NCI-H2227 treated with DMSO at 0.1 percent for 48 hours (cell line): Measurements from ENCODE around the gene HNRNPL.

ENCODE experiments used
- DNase-seq: peaks from one replicate; lab custom pipeline; 2025; lab: John Stamatoyannopoulos, UW

Gene HNRNPL

DNA sequence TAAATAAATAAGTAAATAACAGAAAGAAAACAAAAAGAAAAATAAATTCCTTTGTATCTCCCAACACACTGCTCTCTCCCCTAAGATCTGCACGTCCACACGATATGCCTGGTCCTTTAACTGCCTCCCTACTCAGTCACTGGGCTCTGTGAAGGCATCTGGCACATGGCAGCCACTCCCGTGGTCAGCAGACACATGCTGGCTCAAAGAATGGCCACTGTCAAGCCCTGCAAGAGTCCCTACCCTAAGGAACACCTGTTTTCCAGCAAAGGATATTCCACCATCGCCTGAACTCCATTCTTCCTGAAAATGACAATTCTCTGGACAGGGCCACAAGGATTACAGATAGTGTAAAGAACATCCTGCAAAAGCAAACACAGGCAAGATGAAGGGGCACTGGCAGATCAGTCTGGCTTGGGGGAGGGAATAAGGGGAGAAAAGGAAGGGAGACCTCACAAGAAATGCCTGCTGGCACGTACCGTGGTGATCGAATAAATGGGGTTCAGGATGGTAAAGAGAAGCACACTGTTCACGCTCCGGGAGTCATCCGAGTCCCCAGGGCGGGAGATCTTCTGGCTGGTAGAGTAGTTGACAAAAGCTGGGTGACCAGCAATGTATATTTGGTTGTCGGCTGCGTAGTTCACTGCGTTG is 4.3 kb downstream of the HNRNPL start:
- no peak for DNase-seq

DNA sequence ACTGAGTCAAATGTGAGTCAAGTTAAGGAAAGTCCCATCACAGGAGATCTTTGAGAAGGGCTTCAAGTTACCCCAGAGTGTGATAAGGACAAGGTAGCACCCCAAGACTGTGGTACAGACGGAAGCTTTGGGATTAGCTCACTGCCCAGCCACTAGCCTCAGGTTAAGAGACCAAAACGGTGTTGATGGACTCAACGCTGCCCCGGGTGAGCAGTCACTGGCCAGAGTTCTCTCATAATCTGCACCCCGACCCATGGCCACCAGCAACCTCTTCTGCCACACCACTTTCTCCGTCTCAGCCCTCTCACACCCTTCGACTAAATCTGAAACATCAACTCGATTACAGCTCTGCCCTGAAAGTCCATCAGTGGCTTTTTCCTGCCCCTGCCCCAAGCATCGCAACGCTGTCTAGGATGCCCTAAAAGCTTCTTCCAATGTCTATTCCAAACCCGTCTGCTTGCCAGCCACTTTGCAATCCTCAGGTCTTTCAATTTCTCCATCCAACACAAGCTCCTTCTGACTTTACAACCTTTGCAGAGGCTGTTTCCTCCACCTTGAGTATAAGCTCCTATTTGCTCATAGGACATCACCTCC is 5.6 kb downstream of the HNRNPL start:
- DNase-seq = no peak

- DNase-seq = no peak
These were observed 6.5 kb downstream of the HNRNPL start for GRCh38 chr19:38843175-38843758.

DNA sequence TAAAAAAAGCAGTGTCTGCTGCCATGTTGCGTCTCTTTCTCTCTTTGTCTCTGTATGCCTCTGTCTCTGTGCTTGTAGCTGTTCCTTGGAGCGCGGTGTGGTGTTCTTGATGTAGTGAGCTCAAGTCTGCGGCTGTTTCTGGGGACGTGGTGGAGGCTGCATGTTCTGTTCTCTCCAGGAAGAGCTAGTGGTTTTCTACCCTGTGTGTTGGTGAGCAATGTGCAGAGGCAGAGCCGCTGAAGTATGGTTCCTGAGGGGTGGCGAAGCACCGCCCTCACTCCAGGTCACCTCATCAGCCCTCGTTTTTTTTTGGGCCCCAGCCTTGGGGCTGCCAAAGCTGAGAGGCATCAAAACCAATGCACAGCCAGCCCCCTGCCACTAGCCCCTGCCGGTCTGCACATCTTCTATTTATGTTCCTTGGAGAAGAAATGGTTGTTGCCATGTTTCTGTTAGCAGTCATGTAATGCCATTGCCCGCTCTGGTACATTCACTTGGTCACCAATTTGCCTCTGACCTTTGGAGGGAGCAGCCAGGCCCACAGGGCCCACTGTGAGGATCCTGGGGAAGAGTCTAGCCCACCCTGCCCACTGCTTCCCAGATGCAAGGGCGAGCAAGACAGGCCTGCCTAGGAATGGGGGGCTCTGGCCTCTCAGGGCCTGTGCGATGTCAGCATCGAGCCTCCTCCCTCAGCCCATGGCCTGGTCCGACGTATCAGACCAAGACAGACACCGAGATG is 7.2 kb downstream of the HNRNPL start:
- DNase-seq = no peak

GRCh38 chr19:38841787-38842438 is 7.9 kb downstream of the HNRNPL start:
- no peak for DNase-seq

DNA sequence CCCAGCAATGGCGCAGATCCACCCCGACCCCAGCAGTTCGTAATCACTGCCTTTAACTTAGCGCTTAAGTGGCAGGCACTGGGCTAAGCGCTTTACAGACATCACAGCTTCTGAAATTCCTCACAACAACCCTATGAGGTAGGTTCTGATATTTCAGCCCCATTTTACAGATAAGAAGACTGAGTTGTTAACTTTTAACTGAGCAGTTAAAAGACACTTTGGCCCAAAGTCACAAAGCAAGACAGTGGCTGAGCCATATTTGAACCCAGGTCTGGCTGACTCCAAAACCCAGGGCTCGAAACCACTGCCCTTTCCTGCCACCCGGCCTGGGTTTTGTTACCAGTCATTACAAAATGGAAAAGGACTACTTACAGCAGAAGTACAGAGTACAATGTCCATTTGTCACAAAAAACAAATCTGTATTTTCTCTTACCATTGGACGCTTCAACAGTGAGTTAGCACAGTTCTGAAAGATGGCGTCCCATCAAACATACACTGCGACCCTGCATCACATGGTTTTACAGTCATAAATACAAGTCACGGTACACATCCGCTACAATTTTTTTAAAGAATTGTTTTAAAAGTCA is 8.5 kb downstream of the HNRNPL start:
- DNase-seq = no peak

GRCh38 chr19:38840583-38840968 is 9.2 kb downstream of the HNRNPL start:
- no peak for DNase-seq

GRCh38 chr19:38839816-38840582 is 9.8 kb downstream of the HNRNPL start:
- DNase-seq = no peak

- no peak for DNase-seq
These were observed 10.6 kb downstream of the HNRNPL start for GRCh38 chr19:38838986-38839761.

- no peak for DNase-seq
These were observed 11.4 kb downstream of the HNRNPL start for GRCh38 chr19:38838208-38838985.

DNA sequence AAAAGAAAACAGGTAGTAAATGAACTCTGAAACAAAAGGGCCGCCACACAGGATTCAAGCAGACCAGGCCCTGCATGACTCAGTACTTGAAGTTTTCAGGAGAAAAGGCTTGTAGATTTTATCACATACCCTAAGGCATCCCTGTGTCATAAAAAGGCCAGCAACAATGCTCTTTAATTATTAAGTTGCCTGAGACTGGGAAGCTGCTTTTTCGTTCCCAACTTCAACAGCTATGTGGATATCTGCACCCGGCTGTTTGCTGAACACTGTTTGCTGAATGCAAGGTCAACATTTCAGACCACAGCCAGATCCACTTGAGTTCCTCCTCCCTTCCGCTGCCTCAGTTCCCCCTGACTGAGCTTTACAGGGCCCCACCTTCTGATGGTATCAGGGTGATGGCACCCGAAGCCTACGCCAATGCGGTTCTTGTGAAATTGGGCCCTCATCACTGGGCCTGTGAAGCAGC is 12.1 kb downstream of the HNRNPL start:
- DNase-seq = no peak

GRCh38 chr19:38836983-38837626 is 12.7 kb downstream of the HNRNPL start:
- no peak for DNase-seq

DNA sequence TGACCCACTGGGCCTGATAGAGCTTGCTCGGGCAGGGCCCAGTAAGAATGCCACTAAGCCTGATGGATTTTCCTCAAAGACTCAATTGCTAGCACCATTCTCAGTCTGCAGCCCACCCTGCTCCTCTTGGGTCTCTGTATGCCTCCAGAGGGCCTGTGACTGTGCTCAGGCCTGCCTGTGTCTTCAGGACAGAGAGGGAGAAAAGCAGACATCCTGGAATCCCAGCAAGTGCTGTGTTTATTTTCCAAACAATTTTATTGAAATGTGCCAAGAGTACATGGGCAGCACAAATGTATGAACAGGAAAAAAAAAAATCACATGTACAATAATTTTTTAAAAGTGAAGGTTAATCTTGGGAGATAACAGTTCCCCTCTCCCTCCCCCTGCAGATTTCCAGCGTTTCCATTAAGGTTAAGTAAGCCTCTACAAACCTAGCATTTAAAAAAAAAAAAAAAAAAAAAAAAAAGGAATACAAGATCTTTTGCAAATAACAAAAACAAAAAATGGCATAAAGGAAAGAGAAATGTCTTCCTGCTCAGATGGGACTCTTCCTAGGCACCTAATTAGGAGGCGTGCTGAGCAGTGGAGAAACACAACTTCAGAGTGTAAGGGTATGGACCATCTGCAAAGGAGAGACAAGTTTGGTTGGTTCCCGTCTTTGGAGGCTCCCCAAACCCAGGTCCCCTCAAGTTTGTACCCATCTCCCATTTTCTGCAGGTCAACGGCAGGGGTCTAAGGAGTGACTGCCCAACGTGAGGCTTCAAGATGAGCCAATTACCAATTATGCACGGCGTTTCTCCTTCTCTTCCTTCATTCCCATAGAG is 13.4 kb downstream of the HNRNPL start:
- DNase-seq = no peak

GRCh38 chr19:38834590-38834989 is 15.2 kb downstream of the HNRNPL start:
- DNase-seq = no peak

- no peak for DNase-seq
These were observed 15.7 kb downstream of the HNRNPL start for GRCh38 chr19:38834104-38834490.

DNA sequence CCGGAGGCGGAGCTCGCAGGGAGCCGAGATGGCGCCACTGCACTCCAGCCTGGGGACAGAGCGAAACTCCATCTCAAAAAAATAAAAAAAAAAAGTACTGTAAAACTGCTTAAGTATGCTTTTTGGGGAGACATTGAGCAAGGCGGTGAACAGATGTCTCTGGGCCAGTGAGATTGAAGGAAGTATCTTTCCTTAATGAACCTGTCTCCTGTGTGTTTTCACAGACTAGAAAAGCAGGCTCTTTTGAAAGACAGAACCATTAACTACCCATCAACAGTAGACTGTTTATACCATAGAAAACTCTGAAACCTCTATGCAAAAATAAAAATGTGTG is 16.7 kb downstream of the HNRNPL start:
- no peak for DNase-seq

- peak; percentile 79 for DNase-seq
These were observed 18.6 kb downstream of the HNRNPL start for GRCh38 chr19:38831142-38831605.

GRCh38 chr19:38830039-38830733 is 19.6 kb downstream of the HNRNPL start:
- no peak for DNase-seq
